Measurements from ENCODE around the gene CHST11. TPM values are rescaled to one million over a fixed set of nuclear protein-coding genes. Genes with fewer than 3 reads are reported as not detected.

CHST11 gene
- total RNA-seq, 1 experiment from 2014 or later: 1.1 TPM

DNA sequence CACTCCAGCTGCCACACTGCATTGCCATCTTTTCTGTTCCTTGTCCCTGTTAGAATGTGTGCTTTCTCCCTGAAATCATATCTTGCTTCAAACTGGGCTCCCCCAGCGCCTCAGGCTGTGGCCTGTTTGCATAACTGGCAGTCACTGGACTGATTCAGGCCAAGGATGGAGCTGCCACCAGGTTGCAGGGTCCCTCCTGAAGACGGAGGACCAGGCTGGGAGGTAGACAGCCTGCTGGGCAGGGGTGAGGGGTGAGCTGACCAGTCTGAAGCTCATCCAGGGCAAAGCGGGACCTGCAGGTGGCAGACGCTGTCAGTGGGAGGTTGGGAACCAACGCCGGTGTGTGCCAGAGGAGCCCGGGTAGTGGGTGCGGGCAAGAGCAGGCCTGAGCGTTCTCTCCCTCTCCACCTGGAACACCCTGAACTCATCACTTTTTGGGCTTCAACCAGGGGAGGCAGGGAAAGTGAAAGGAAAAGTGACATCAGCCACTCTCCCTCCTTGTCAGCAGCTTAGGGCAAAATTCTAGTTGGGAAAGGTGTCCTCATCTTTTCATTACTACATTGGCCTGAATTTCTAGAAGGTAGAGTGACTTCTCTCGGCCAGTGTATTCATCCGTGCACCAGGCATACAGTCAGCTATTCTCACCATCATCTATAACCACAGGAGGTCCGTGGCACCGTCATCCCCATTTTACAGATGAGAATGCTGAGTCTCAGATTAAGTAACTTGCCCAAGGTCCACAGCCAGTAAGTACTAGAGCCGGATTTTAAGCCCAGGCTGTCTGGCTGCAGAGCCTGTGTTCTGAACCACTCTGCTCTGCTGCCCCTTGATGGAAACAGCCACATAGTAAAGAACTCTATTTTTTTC lies 282.3 kb downstream of the CHST11 start:
- Histone ChIP-seq H3K27ac (ENCODE audit: low read depth, low read length, poor library complexity, severe bottlenecking) (no peak overlapping the region), H3K4me1 (ENCODE audit: insufficient read depth, low read length, poor library complexity, severe bottlenecking) (no peaks in the 10 kb centered on the region), H3K4me3 (ENCODE audit: low read depth, low read length, poor library complexity, severe bottlenecking) (no peak overlapping the region), H3K27me3 (replicated peaks; ENCODE audit: insufficient read depth, low read depth, low read length, poor library complexity) (no peaks in the 10 kb centered on the region), H3K9me3 (ENCODE audit: low read depth, low read length, poor library complexity, severe bottlenecking) (no peaks in the 10 kb centered on the region), H3K36me3 (ENCODE audit: insufficient read depth, low read length, poor library complexity, severe bottlenecking) (no peaks in the 10 kb centered on the region)
- BruUV-seq (replicated peaks): no TSS peak
- ChIA-PET POLR2A (ENCODE audit: low non-redundant PET) (no interaction called here), CTCF (no interaction called here)
- intact Hi-C loops (cut with micrococcal nuclease; ENCODE audit: unreplicated experiment): no loop called here
- DNase-seq (ENCODE audit: low spot score): no peak
- TF ChIP-seq, protein P1, sequence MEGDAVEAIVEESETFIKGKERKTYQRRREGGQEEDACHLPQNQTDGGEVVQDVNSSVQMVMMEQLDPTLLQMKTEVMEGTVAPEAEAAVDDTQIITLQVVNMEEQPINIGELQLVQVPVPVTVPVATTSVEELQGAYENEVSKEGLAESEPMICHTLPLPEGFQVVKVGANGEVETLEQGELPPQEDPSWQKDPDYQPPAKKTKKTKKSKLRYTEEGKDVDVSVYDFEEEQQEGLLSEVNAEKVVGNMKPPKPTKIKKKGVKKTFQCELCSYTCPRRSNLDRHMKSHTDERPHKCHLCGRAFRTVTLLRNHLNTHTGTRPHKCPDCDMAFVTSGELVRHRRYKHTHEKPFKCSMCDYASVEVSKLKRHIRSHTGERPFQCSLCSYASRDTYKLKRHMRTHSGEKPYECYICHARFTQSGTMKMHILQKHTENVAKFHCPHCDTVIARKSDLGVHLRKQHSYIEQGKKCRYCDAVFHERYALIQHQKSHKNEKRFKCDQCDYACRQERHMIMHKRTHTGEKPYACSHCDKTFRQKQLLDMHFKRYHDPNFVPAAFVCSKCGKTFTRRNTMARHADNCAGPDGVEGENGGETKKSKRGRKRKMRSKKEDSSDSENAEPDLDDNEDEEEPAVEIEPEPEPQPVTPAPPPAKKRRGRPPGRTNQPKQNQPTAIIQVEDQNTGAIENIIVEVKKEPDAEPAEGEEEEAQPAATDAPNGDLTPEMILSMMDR (conservative IDR thresholded peaks at IDR 0.05; ENCODE audit: low read depth, low read length): no peak
- no peak for TF ChIP-seq EZH2 (IDR thresholded peaks at IDR 0.05; ENCODE audit: borderline replicate concordance, low read depth, low read length, poor library complexity, severe bottlenecking)

DNA sequence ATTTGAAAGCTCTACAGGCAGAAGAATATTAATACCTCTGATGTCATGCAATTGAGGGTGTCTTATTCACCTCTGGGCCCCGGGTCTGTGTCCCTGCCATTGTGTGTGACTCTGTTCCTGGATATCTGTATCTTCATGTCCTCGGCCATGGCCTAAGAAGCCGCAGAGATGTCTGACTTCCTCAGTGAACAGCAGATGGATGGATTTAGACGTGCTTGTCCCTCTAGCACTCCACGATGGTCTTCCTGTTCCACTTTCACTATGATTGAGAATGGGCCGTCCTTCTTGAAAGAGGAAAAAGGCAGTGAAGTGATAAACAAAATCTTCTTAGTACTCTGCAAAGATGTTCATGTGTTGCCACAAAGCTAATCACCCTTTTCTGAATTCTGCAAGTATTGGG lies 283.9 kb downstream of the CHST11 start:
- ChIA-PET POLR2A (ENCODE audit: low non-redundant PET) (no interaction called here), CTCF (no interaction called here)
- Histone ChIP-seq H3K36me3 (ENCODE audit: insufficient read depth, low read length, poor library complexity, severe bottlenecking) (no peaks in the 10 kb centered on the region), H3K27me3 (replicated peaks; ENCODE audit: insufficient read depth, low read depth, low read length, poor library complexity) (no peaks in the 10 kb centered on the region), H3K4me3 (ENCODE audit: low read depth, low read length, poor library complexity, severe bottlenecking) (no peak overlapping the region), H3K4me1 (ENCODE audit: insufficient read depth, low read length, poor library complexity, severe bottlenecking) (no peaks in the 10 kb centered on the region), H3K27ac (ENCODE audit: low read depth, low read length, poor library complexity, severe bottlenecking) (no peak overlapping the region), H3K9me3 (ENCODE audit: low read depth, low read length, poor library complexity, severe bottlenecking) (no peaks in the 10 kb centered on the region)
- BruUV-seq (replicated peaks): no TSS peak
- TF ChIP-seq, protein P1 (conservative IDR thresholded peaks at IDR 0.05; ENCODE audit: low read depth, low read length): no peak
- TF ChIP-seq EZH2 (IDR thresholded peaks at IDR 0.05; ENCODE audit: borderline replicate concordance, low read depth, low read length, poor library complexity, severe bottlenecking): no peak
- no peak for DNase-seq (ENCODE audit: low spot score)
- intact Hi-C loops (cut with micrococcal nuclease; ENCODE audit: unreplicated experiment): no loop called here

DNA sequence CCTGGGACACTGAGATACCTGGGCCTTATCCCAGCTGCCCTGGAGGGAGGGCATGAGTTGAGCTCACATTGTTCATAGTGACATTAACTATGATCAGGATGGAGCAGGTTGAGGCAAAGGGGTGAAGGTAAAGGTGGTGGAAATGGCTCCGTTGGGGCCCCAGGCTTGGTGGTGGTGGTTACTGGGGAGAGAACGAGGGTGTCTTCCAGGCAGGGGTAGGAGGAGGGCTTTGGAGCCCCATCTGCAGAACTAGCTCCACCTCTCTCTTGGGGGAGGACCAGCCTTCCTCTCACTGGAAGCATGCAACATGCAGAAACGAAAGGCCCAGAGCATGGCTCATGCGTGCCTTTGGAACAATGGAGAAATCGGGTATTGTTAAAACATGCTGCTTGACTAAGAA lies 284.3 kb downstream of the CHST11 start:
- intact Hi-C loops (cut with micrococcal nuclease; ENCODE audit: unreplicated experiment): no loop called here
- no peak for DNase-seq (ENCODE audit: low spot score)
- Histone ChIP-seq H3K27me3 (replicated peaks; ENCODE audit: insufficient read depth, low read depth, low read length, poor library complexity) (no peaks in the 10 kb centered on the region), H3K4me1 (ENCODE audit: insufficient read depth, low read length, poor library complexity, severe bottlenecking) (no peaks in the 10 kb centered on the region), H3K27ac (ENCODE audit: low read depth, low read length, poor library complexity, severe bottlenecking) (no peak overlapping the region), H3K4me3 (ENCODE audit: low read depth, low read length, poor library complexity, severe bottlenecking) (no peak overlapping the region), H3K9me3 (ENCODE audit: low read depth, low read length, poor library complexity, severe bottlenecking) (no peaks in the 10 kb centered on the region), H3K36me3 (ENCODE audit: insufficient read depth, low read length, poor library complexity, severe bottlenecking) (no peaks in the 10 kb centered on the region)
- CTCF ChIA-PET: no interaction called here
- BruUV-seq (replicated peaks): no TSS peak
- POLR2A ChIA-PET (ENCODE audit: low non-redundant PET): no interaction called here
- TF ChIP-seq, protein P1 (conservative IDR thresholded peaks at IDR 0.05; ENCODE audit: low read depth, low read length): no peak
- no peak for TF ChIP-seq EZH2 (IDR thresholded peaks at IDR 0.05; ENCODE audit: borderline replicate concordance, low read depth, low read length, poor library complexity, severe bottlenecking)

Measured in A673 (cell line).